ENCODE results near the gene CASQ2.
A peak's percentile ranks its signal among the peaks of the same experiment; 100 is the strongest.

DNA sequence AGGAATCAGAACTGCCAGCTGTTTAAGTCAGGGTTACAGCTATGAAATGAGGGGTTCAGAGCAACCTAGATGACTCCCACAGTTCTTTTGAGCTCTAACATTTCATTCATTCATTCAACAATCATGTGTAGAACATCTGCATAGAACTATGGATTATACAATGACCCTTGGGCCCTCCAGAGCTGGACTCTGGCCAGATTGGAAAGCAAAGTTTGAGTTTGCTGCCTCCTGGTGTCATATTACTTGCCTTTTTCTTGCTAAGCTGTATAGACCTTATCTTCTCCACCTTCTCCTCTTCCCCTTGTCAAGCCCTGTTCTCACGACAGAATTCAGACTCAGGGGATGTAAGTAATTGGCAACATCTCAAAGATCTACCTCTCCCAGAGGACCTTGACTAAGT, 4.0 kb downstream of the CASQ2 start:
- TF ChIP-seq CTCF (IDR thresholded peaks at IDR 0.05) (peak in 2 of 4 experiments; percentile 23 to 39), POLR2A (IDR thresholded peaks at IDR 0.05) (no peak)

Data from uterus (tissue), 2 donors.